ENCODE measurements around the gene OCA2.

Gene OCA2

GRCh38 chr15:28078191-28078719 lies 20.9 kb downstream of the OCA2 start:
- no peak for DNase-seq (ENCODE audit: low read depth)

GRCh38 chr15:28075573-28075972 lies 23.5 kb downstream of the OCA2 start:
- DNase-seq (ENCODE audit: low read depth), result no peak

DNA sequence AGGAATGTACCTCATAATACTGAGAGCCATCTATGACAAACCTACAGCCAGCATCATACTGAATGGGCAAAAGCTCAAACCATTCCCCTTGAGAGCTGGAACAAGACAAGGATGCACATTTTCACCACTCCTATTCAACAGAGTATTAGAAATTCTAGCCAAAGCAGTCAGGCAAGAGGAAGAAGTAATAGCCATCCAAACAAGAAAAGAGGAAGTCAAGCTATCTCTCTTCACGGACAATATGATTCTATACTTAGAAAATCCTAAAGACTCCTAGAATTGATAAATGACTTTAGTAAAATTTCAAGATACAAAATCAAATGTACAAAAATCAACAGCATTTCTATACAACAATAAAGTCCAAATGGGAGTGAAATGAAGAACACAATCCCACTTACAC lies 30.2 kb downstream of the OCA2 start:
- DNase-seq (ENCODE audit: low read depth), result no peak

DNA sequence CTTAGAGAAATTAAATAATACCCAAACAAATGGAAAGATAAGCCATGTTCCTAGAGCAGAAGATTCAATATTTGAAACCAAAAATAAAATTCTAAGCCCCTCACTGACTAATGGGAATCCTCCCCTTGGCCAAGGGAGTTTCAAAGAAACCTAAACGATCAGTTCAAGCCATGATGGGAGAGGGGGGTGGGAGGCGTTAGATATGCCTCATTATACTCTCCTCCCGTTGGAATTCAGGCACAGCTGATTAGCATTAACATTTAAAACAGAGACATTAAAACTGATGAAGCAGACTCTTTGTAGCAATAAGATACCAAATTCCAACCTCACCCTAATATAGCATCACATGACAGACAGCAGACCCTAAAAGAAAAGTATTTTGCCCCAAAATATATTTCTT lies 32.9 kb downstream of the OCA2 start:
- DNase-seq (ENCODE audit: low read depth), result no peak

DNA sequence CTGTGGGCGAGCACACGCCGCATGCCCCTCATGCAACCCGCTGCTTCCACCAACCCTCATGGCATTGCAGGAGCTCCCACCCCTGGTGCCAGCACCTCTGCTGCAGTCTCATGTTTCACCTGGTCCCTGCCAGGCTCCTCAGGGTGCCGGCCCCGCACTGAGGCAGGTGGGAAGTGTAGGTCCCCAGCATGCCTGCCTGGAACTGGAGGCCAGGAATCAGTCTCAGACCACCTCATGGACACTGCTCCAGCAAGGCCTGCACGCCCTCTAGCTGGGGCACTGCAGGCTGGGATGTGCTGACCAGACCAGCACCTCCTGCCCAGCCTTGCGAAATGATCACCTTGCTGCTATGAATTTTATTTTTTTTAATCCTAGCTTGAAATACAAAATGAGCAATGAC lies 39.1 kb downstream of the OCA2 start:
- no peak for DNase-seq (ENCODE audit: low read depth)

GRCh38 chr15:28058082-28058481 lies 41.0 kb downstream of the OCA2 start:
- no peak for DNase-seq (ENCODE audit: low read depth)

GRCh38 chr15:28051955-28052633 lies 47.0 kb downstream of the OCA2 start:
- DNase-seq (ENCODE audit: low read depth), result no peak

GRCh38 chr15:28049581-28049980 lies 49.5 kb downstream of the OCA2 start:
- DNase-seq (ENCODE audit: low read depth), result no peak

DNA sequence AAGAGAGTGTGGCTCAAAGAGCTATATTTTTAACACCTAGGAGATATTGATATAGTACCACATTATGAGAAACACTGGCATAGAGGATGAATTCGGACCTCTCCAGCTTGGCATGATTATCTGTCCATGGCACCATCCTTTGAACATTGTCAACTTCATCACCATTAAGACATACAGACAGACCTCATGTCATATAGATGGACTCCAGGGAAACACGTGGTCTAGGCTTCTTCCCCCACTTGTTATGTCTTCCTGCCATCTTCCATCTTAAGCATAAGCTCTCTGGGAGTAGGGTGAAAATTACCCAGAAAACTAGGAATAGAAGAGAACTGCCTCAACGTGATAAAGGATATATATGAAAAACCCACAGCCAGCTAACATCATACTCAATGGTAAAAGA lies 51.8 kb downstream of the OCA2 start:
- DNase-seq (ENCODE audit: low read depth), result no peak

DNA sequence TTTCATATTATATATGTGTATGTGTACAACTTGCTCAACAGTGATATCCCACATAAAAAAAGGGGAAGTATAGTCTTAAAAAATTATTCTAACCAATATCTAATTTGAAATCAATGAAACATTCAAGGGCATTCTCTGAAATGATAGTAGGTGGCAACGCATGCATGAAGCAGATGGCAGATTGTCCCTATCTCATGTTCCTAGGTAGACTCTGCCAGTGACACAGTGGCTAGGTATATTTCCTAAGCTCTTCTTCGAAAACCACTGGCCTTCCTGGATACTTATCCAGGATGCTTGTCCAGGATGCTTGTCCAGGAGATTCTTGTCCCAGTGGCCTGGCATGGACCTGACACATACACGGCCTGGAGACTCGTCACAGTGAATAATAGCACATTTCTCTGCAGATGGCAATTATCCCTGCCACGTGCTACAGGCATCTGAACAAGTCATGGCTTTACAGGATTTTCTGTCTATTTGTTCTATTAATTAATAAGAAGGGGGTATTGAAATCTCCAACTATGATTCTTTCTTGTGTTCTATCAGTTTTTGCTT lies 54.9 kb downstream of the OCA2 start:
- no peak for DNase-seq (ENCODE audit: low read depth)

DNA sequence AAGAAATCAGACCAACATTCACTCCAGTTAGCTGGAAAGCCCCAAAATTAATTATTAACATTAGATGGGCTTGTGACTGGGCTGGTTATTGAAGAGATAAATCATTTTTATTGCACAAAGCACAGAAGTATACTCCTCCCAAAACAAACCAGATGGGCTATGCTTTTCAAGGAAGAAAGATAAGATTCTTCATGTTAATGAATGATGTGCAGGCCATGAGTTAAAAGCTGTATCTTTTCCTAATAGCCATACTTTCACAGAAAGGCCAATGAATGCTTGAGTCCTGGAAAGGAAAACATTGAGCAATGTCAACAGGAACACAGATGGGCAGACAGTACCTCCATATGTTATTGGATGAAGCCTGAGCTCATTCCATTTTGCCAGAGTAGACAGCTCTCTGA lies 55.4 kb downstream of the OCA2 start:
- no peak for DNase-seq (ENCODE audit: low read depth)

GRCh38 chr15:28037969-28038590 lies 61.0 kb downstream of the OCA2 start:
- no peak for DNase-seq (ENCODE audit: low read depth)

DNA sequence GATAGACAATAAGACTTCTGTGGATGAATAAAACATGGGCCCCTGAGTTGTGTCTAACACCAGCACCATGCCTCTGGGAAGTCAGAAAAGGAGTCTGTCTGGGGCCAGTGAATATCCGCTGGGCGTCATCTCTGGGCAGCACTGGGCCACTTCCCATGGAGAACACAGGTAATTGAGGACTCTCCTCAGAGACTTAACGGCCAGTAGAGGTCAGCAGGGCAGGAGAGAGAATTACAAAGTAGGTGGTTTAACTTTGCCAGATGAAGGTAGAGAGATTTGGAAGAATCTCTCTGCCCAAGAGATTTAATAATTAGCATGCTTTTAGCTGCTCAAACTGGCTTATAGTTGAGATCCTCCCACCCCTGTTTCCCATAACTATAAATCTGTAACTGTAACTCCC lies 65.7 kb downstream of the OCA2 start:
- no peak for DNase-seq (ENCODE audit: low read depth)

DNA sequence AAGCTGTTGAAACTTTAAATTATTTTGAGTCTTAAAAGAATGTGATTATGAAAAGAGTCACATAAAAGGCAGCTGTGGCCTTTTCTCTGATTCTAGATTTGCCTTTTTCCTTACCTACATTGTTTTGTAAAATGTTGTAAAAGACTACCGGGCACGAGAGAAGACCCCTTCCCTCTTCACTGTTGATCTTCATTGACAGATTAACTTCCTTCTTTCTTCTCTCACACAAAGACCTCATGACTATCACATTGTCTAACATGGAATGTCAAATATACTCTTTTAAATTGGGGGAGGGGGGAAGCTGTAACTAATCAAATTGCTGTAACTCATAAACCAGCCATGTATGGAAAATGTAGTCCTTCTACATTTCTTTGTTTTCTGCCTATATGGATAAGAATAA lies 68.3 kb downstream of the OCA2 start:
- DNase-seq (ENCODE audit: low read depth), result no peak

- DNase-seq (ENCODE audit: low read depth), result no peak
Measured at GRCh38 chr15:28027714-28028076, 71.4 kb downstream of the OCA2 start.

DNA sequence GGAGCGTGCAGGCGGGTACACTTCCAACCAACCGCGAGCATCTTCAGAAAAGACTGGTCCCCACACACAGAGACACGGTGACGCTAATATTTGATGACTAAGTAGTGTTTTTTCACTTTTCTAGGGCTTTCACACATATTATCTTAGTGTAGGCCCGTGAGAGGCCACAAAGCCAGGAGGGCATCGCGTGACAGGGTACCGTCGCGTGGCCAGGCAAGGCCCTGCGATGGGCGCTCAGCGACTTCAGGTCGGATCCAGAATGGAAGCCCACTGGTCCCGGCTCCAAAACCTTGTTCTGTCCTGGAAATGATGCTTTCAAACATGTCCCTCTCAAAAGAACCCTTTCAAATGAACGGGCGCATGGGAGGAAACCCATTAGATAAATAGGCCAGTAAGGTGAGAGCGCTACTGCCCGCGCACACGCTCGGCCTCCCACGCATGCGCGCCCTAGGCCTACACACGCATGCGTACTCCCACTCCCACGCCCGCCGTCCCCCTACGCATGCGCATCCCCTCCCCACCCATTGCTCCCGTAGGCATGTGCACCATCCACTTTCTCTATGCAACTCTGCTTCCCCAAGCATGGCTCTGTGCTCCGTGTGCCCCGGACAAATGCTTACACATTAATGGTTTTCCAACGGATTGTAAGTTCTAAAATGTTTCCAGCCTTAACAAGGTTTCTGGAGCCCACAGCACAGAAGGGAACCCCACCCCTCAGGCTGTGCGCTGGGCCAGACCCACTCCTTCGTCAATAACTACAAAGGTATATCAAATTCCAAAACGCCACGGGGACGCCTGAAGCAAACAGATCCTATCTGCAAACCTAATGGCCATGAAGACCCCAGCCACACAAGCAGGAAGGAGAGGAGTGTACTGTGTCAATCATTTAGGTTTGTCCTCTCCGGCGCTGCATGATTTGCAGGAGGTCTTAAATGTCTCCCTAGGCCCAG lies 72.1 kb downstream of the OCA2 start:
- no peak for DNase-seq (ENCODE audit: low read depth)

- DNase-seq (ENCODE audit: low read depth), result no peak
Measured at GRCh38 chr15:28026221-28026620, 72.9 kb downstream of the OCA2 start.

DNA sequence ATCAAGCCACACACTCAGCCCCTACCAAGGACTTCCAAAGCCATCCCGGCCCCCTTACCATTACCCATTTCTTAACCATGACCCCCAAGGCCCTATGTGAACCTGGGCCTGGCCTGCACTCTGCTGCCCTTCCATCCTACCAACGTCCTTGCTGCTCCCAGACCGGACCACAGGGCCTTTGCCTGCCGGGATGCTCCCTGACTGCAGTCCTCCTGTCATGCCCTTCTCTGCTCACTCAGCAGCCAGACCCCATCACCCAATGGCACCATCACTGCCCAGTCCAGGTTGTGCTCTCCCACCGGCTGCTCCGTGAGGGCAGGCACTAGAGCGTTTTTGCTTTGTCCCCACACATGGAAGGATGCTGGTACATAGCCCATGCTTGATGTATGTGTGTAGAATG lies 73.7 kb downstream of the OCA2 start:
- DNase-seq (ENCODE audit: low read depth), result no peak

DNA sequence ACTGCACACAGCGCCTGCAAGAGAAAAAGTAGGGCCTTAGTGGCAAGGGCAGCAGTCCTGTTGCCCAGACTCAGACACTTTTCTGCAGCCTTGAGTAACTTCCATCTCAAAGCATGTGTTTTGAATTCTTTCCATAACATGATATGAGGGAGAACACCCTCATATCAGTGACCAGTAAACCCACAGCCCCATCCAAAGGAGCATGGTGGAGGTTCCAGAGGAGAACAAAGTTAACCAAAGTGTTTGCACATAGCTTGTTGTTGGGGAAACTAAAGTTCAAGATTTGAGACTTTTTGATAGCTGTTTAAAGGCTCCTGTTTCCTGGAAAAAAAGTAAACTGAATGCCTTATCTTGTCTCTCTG lies 74.2 kb downstream of the OCA2 start:
- no peak for DNase-seq (ENCODE audit: low read depth)

DNA sequence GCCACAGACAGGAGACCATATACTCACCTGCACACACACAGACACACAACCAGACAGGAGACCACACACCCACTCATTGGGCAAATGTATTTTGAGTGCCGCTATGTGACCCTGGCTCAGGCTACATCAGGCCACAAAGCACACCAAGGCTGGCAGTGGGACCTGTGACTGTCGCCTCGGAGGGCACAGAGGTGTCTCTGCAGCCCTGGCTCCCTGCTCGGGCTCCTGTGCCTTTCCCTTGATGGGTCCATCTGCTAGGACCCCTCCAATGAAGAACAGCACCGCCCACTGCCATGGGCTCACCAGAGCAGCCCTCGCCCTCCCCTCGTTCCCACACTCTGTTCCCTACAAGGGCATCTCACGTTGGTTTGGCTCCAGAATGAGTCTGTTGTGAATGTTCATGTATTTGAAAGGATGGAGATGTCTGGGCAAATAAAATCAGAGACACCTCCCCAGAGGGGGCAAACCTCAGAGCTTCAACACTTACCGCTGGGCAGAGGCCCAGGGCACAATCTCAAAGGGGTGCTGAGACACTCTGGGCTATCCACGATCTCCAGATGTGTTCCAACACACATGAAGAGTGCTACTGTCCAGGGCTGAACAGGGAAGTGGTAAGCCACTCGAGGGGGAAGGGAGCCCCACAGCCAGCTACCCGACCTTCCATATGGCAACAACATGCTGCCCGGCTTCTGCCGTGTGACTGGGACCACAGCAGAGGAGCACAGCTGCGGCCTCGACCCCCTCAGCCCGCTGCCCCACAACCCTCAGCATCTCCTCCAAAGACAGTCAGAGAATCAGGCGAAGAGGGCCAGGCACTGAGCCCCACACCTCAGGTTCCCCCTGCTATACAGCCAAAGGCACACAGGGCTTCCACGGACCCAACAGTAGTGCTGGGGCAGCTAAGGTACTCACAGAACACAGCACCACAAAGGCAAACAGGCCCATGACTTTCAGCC lies 74.9 kb downstream of the OCA2 start:
- DNase-seq (ENCODE audit: low read depth), result no peak

- no peak for DNase-seq (ENCODE audit: low read depth)
Measured at GRCh38 chr15:28023422-28023821, 75.7 kb downstream of the OCA2 start.

Measured in EH (cell line).